HG03460 (cell line): ENCODE measurements around the gene TRIO.
A peak's percentile ranks its signal among the peaks of the same experiment; 100 is the strongest.

ENCODE experiments used
- ATAC-seq: cut with Tn5 transposase; IDR thresholded peaks from one replicate; pipeline ENCODE4 v1.9.1; 2021; ENCODE audit not compliant: unreplicated experiment

Gene TRIO

DNA sequence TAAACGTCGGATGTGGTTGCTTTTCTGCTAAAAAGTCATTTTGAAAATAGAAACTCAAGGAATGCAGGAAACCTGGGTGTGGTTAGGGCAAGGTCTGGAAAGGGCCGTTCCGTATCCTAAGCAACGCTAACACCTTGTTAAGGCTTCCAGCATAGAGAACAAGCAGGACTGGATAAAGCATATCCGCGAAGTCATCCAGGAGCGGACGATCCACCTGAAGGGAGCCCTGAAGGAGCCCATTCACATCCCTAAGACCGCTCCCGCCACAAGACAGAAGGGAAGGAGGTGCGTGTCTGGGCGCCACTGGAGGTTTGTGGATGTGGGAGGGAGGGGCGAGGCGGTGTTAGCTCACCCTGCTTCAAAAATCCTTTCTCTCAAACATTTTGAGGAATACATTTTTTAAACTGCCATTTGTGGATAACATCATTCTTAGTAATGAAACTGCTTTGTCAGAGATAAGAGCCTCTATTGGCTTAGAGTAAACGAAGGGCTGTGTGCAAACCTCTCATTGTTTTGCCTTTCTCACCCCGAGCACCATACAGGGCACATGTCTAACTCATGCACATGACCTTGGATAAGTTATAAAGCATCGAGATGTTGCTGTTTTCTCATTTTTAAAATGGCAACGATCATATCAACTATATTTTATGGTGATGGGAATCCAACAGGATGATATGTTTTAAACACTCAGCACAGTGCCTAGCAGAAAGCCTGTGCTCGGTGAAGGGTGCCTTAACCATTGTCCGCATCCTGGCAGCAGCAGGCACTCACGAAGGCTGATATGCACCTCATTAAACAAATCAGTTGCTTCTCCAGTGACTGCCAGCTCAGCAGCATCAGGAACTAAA lies 262.8 kb downstream of the TRIO start:
- no peak for ATAC-seq

DNA sequence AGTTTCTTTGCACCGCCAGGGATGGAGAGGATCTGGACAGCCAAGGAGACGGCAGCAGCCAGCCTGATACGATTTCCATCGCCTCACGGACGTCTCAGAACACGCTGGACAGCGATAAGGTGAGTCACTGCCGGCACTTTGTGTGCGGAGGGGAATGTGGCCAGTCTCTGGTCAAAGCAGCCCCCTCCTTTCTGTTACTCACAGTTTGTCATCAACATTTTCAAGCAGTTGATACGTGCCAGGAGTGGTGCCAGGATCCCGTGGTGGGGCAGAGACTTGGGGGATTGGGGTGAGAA lies 263.4 kb downstream of the TRIO start:
- ATAC-seq, result no peak

- ATAC-seq, result no peak
Measured at GRCh38 chr5:14407051-14407450, 263.9 kb downstream of the TRIO start.

DNA sequence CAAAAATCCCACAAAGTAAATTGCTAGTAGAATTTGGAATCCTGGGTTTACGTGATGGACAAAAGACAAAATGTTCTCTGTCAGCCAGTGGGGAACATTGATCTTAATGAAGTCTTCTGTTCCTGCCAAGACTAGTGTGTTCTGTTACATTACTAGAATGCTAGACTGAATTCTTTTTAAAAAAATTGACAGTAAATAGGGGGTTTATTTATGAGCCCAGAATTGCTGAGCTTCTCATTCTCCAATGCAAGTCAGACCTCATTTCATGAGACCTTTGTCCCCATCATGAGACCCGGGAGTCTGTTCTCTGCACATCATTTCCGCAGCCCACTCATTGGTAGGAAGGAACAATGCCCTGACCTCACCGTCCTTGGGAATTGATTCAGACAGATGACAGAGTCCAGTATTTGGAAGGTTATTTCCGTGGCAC lies 264.6 kb downstream of the TRIO start:
- no peak for ATAC-seq

- ATAC-seq, result no peak
Measured at GRCh38 chr5:14408969-14409586, 265.9 kb downstream of the TRIO start.

DNA sequence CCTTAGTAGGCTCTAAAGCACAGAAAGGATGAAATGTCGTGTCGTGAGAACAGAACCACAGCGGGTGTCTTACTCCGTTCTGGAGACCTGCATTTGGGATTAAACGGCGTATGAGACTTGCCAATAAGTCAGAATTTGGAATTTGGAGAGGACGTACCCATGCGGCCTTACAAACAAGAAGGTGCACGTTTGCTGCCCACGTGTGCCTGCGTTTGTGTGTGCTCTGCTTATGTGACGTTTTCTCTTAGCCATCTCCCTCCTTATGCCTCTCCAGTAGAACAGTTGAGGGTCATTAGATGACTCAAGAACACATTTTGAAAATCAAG lies 266.9 kb downstream of the TRIO start:
- ATAC-seq, result no peak

- no peak for ATAC-seq
Measured at GRCh38 chr5:14410394-14411201, 267.5 kb downstream of the TRIO start.

GRCh38 chr5:14411216-14411615 lies 268.1 kb downstream of the TRIO start:
- no peak for ATAC-seq

DNA sequence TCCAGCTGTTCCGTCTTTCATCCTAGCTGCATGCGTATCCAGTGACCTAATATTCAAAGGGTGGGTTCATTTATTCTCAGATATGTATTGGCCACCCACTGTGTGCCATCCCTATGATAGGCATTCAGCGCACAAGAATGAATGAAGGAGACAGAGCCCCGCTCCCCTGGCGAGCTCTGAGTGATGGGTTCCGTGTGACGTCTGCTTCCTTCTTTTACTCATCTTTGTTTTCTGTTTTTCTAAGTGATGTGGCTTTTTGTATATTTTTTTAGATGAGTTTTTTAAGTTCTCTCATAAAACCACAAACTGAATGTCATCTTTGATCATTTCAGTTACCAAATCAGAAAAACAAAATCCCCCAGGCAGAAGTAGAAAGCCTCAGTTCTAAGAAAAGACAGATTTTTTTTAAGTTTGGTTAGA lies 270.2 kb downstream of the TRIO start:
- ATAC-seq, result no peak

GRCh38 chr5:14414007-14414406 lies 270.9 kb downstream of the TRIO start:
- ATAC-seq, result no peak

GRCh38 chr5:14414656-14415023 lies 271.5 kb downstream of the TRIO start:
- no peak for ATAC-seq

- peak; percentile 62 for ATAC-seq
Measured at GRCh38 chr5:14415024-14415697, 272.0 kb downstream of the TRIO start.

- ATAC-seq, result no peak
Measured at GRCh38 chr5:14415698-14416074, 272.5 kb downstream of the TRIO start.

GRCh38 chr5:14416621-14417275 lies 273.6 kb downstream of the TRIO start:
- ATAC-seq, result no peak

- no peak for ATAC-seq
Measured at GRCh38 chr5:14417276-14417730, 274.2 kb downstream of the TRIO start.

DNA sequence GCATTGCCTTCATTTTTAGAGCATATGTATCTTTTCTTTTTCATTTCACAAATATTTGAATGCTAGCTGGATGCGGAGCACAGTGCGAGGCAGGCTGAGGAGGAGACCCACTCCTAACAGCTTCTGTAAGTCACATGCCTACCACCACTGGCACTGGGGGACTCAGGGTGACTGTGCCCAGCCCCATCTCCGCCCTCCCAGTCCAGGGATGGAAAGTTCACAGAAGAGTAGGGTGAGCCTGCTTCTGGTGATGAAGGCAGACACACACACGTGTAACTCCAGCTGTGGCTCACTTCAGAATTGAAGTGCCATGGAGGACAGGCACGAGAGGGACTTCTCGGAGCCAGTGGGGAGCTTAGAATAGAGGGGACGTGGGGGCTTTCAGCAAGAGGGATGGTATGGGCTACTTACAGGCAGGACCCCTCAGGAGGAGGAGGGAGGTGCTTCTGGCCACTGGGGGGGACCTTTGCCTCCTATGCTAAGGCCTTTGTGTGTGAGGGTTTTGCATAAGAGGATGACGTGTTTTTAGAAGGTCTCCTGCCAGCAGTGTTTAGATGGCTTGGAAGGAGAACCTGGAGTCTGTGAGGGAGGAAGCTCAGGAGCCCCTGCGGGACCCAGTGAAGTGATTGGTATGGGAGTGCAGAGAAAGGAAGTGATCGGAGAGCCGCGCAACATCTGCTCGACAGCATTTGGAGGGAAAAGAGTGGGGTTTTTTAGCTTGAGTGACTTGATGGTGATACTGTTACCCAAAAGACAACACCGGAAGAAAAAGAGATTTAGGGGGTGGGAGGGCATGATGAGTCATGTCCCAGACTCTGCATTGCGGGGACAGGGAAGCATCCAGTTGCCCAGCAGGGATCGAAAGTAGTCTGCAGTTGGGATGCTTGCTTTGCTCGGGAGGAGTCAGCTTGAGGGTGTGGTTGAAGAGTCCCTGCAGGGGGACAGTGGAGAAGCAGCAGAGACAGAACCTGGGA lies 274.9 kb downstream of the TRIO start:
- ATAC-seq, result no peak

DNA sequence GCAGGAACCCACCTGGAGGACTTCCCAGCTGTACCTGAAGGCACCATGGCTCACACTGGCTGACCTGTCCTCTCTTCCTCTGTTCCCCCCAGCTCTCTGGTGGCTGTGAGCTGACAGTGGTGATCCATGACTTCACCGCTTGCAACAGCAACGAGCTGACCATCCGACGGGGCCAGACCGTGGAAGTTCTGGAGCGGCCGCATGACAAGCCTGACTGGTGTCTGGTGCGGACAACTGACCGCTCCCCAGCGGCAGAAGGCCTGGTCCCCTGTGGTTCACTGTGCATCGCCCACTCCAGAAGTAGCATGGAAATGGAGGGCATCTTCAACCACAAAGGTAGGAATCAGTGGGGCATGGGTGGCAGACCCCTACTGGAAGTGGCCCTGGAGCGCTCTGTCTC lies 276.5 kb downstream of the TRIO start:
- ATAC-seq, result no peak

DNA sequence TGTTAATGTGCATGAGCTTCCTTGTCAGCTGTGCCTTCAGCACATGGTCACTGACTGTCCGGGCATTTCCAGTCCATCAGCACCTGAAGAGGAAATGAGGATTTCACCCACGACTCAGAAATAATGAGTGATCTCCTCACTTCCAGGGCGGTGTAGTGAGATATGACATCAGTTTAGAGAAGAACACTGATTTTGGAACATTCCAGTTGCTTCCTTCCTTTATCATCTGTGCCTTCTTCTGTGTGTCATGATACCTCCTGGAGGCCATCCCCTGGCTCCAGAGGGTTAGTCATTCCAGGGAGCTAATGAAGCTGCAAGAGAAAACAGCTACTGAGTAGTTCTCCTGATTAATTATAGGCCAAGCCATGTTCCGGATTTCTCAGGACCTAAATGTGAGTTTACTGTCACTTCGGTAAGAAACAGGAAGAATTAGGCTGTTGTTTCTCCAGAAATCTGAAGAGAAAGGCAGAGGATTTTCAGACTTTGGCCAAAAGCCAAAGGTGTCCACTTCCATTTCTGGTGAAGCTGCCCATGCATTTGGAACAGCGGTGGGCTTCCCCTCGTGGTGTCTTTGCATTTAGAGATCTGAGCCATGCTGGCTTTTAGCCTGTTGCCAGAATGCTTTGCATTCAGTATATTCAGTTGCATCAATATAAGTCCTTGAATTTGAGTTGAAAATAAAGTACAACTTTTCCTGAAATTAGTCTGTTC lies 277.1 kb downstream of the TRIO start:
- no peak for ATAC-seq

GRCh38 chr5:14421851-14422250 lies 278.7 kb downstream of the TRIO start:
- no peak for ATAC-seq
